H7 (cell line): ENCODE results near the gene HES2. TPM values are rescaled to one million over a fixed set of nuclear protein-coding genes. Genes with fewer than 3 reads are reported as not detected.

Source experiments
- DNase-seq: peaks from one replicate; pipeline ENCODE4 v3.0.0; 2012
- H3K27me3 ChIP-seq: 2 replicates; pipeline ENCODE4 v1.6.0; 2011; ENCODE audit warnings: mild to moderate bottlenecking, low read length; ENCODE audit not compliant: control insufficient read depth, insufficient read depth
- H3K36me3 ChIP-seq: replicated peaks from 2 replicates; pipeline ENCODE4 v1.5.1; 2011; ENCODE audit warnings: low read length; ENCODE audit not compliant: control insufficient read depth, insufficient read depth
- H3K4me3 ChIP-seq: 2 replicates; pipeline ENCODE4 v1.5.1; 2011; ENCODE audit warnings: low read depth, mild to moderate bottlenecking, control low read depth, low read length, moderate library complexity; ENCODE audit not compliant: insufficient read depth
- total RNA-seq: library from RNA; depleted of rRNA; stranded (reverse); fragments of >200 nt; shearing (Covaris generic); gene quantifications from 2 replicates; pipeline ENCODE4 v1.2.3, GENCODE V29; 2014; rRNA removed

Gene HES2, protein sequence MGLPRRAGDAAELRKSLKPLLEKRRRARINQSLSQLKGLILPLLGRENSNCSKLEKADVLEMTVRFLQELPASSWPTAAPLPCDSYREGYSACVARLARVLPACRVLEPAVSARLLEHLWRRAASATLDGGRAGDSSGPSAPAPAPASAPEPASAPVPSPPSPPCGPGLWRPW
- 0.04 and 0.62 TPM in 2 replicates for total RNA-seq

DNA sequence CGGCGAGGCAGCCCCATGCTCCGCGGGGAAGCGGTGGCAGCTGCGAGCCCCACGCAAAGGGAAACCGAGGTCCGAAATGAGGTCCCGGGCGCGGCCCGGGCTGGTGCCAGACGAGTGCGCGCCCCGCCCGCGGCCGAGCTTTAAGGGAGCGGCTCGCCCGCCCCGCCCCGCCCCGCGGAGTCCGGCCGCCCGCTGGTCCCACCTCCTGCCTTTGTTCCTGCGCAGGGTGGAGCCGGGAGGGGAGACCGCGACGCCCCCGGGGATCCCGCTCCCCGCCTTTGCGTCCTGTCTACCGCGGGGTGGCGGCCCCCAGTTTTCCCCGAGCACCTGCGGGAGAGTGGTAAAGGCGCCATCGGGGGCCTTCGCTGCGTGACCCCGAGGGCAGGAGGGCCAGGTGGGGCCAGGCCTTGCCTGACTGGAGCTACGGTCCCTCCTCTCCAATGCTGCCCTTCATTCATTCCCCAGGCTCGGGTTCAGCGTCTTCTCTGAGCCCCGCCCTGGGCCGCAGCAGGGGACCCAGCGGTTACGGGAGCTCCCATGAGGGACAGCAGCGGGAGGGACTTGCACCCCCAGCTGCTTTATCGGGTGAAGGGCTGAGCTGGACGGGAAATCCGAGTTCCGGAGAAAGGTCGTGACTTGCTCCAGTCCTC, at the start of gene HES2:
TSS of gene HES2 (minus strand) at position 116 of the 650 bp plus-strand sequence. CDS start at position 17, 99 bp downstream.
- Histone ChIP-seq H3K27me3 (peaks cover 94% of the 10 kb centered on the region), H3K4me3 (peak within 1 kb of the TSS; percentile 42), H3K36me3 (no peaks in the 10 kb centered on the region)
- DNase-seq: peak; percentile 93

- no peak overlapping the region for H3K4me3 ChIP-seq
- peaks cover 13% of the 10 kb centered on the region for H3K36me3 ChIP-seq
- no peak for DNase-seq
- H3K27me3 ChIP-seq: peaks cover 13% of the 10 kb centered on the region; the same call in 1 of the 2 replicates
These were observed 49.2 kb upstream of the HES2 start for GRCh38 chr1:6468729-6469461.

- Histone ChIP-seq H3K27me3 (peaks cover 13% of the 10 kb centered on the region; the same call in 1 of the 2 replicates), H3K4me3 (no peak overlapping the region), H3K36me3 (peaks cover 12% of the 10 kb centered on the region)
- no peak for DNase-seq
These were observed 48.3 kb upstream of the HES2 start for GRCh38 chr1:6467744-6468688.

GRCh38 chr1:6467224-6467623, 47.5 kb upstream of the HES2 start:
- Histone ChIP-seq H3K36me3 (peaks cover 12% of the 10 kb centered on the region), H3K4me3 (no peak overlapping the region), H3K27me3 (peaks cover 13% of the 10 kb centered on the region; the same call in 1 of the 2 replicates)
- DNase-seq: no peak

DNA sequence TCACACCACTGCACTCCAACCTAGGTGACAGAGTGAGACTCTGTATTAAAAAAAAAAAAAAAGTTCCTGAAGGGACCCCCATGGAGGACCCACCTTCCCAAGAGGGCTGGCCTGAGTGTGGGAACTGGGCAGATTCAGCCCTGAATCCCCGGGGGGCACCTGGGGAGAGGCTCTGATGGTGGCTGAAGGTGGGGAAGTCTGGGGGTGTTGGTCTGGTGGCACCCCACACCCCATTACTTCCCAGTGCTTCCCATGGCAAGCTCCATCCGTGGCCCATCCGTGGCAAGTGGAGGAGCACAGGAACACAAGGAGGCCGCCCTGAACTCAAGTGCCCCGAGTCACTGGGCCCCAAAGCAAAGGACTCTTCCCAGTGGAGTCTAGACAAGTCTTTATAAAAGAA, 47.0 kb upstream of the HES2 start:
- DNase-seq: no peak
- peaks cover 11% of the 10 kb centered on the region for H3K36me3 ChIP-seq
- peaks cover 13% of the 10 kb centered on the region; the same call in 1 of the 2 replicates for H3K27me3 ChIP-seq
- no peak overlapping the region for H3K4me3 ChIP-seq

GRCh38 chr1:6466023-6466422, 46.3 kb upstream of the HES2 start, which contains the start of gene TNFRSF25:
Gene TNFRSF25 (minus strand): TSS chr1:6466173. CDS start chr1:6466107, 66 bp downstream.
- Histone ChIP-seq H3K27me3 (peaks cover 10% of the 10 kb centered on the region; the same call in 1 of the 2 replicates), H3K36me3 (peaks cover 11% of the 10 kb centered on the region), H3K4me3 (peak within 1 kb of the TSS; percentile 37)
- DNase-seq: peak; percentile 95

- peak overlapping the region; percentile 37 for H3K4me3 ChIP-seq
- DNase-seq: peak; percentile 81
These were observed 45.8 kb upstream of the HES2 start for GRCh38 chr1:6465461-6466005.

DNA sequence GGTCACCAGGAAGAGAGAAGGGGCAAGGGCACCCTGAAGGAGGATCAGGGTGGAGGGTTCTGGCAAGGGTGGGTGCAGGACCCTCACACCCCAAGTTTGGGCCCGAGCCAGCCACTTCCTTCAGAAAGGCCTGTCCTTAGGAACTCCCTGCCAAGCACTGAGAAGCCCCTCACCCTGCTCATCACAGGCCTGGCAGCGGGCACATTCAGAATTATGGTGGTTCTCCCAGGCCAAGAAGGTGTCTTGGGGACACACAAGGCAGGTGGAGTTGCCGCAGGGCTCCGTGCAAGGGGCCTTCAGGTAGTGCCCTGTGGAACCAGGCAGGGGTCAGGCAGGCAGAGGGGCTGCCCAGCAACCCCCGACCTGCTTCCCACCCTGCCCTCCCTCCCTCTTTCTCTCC, 45.2 kb upstream of the HES2 start:
- no peak for DNase-seq
- peaks cover 11% of the 10 kb centered on the region for H3K36me3 ChIP-seq
- no peak overlapping the region for H3K4me3 ChIP-seq
- peaks cover 7% of the 10 kb centered on the region; the same call in 1 of the 2 replicates for H3K27me3 ChIP-seq

More at GRCh38 chr1:6465461-6466005, 45.8 kb upstream of the HES2 start:
- peaks cover 11% of the 10 kb centered on the region for H3K36me3 ChIP-seq
- H3K27me3 ChIP-seq: peaks cover 7% of the 10 kb centered on the region; the same call in 1 of the 2 replicates

GRCh38 chr1:6464514-6464836, 44.8 kb upstream of the HES2 start:
- peaks cover 7% of the 10 kb centered on the region; the same call in 1 of the 2 replicates for H3K27me3 ChIP-seq
- peaks cover 10% of the 10 kb centered on the region for H3K36me3 ChIP-seq
- DNase-seq: peak; percentile 75
- H3K4me3 ChIP-seq: no peak overlapping the region

DNA sequence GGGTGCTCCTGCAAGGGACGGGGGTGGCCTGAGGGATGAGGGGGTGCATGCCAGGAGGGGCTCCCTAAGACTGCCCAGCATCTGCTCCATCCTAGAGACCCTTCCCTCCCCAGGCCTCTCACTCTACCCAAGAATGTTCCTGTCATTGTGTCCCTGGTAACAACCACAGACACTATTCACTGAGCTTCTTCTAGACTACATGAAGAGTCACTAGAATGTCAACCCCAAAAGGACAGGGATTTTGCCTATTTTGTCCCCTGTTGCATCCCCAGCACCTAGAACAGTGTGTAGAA, 43.3 kb upstream of the HES2 start:
- DNase-seq: no peak
- Histone ChIP-seq H3K27me3 (peaks cover 7% of the 10 kb centered on the region; the same call in 1 of the 2 replicates), H3K36me3 (no peaks in the 10 kb centered on the region; the same call in 1 of the 2 replicates)

DNA sequence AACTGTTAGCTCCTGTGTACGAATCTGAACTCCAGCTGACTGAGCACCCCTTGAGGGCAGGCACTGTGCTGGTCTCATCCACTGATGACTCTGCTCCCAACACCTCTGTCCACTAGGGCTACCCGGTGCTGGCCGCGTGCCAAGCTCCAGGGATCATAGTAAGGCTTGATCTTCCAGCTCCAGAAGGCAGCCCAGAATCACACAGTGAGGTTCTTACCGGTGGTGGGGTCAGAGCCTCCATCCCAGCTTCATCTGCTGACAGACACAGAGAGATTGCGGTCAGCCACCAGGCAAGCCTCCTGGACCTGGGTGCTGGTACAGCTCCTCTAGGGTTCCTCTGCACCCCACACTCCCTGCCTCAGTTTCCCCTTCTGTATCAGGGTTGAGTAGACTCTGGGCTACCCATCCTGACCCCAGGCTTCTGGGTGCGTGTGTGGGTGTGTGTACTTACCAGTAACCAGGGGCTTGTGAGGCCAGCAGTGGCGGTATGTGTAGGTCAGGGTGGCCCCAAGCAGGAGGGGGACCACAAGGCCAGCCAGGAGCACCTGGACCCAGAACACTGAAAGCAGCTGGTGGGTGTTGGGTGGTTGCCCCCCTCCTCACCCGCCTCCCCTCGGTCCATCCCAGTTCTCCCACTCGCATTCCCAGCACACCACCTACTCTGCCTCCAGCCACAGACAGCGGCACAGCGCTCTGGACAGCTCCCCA, 42.8 kb upstream of the HES2 start:
- no peak overlapping the region for H3K4me3 ChIP-seq
- DNase-seq: no peak
- peaks cover 7% of the 10 kb centered on the region; the same call in 1 of the 2 replicates for H3K27me3 ChIP-seq
- H3K36me3 ChIP-seq: no peaks in the 10 kb centered on the region; the same call in 1 of the 2 replicates

More for the DNA sequence above, 43.3 kb upstream of the HES2 start:
- H3K4me3 ChIP-seq: no peak overlapping the region

DNA sequence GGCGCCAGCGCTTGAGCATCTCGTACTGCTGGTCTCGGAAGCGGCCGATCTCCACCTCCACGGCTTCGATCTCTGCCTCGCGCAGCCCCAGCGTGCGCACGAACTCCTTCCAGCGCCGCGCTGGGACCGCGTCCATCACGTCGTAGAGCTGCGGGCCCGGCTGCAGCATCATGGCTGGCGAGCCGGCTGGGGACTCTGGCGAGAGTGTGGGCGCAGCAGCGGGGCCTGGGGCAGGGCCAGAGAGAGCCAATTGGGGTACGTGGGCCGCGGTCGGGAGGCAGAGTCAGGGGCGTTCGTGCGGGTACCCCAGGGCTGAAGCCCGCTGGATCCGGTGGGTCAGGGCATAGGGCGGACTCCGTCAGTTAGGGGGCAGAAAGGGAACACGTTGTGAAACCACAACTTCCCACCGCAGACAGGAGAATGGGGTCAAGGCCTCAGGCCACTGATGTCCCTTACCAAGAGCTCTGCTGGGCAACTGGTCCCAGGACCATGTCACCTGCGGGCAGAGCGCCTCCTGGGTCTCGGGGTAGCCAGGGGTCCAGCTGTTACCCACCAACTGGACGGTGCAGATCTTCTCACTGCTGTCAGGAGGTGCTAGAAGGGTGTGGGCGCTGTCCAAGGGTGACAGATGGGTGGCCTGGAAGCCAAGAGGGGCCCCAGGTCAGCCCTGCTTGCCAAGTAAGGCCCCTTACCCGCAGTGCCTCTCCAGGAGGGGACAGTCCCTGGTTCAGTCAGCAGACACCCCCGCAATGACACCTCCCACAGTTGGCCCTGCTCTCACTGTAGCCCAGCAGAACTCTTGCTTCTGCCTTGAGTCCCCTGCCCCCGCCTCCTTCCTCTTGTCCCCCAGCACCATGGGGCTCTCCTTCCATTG, 42.1 kb upstream of the HES2 start:
- H3K36me3 ChIP-seq: no peaks in the 10 kb centered on the region; the same call in 1 of the 2 replicates
- H3K27me3 ChIP-seq: peaks cover 7% of the 10 kb centered on the region; the same call in 1 of the 2 replicates
- no peak overlapping the region for H3K4me3 ChIP-seq
- no peak for DNase-seq
